Measurements from ENCODE around the gene PHETA1. TPM values are rescaled to one million over a fixed set of nuclear protein-coding genes. Genes with fewer than 3 reads are reported as not detected.
"Not testable (repeated sequence)": the region's sequence is repeated elsewhere in the genome, so short reads cannot be mapped to it uniquely, and the experiment has no call there.

PHETA1 gene
- total and polyA plus RNA-seq, 4 experiments from 2014 or later, result 0.24 to 6.4 (median 3.1) TPM

DNA sequence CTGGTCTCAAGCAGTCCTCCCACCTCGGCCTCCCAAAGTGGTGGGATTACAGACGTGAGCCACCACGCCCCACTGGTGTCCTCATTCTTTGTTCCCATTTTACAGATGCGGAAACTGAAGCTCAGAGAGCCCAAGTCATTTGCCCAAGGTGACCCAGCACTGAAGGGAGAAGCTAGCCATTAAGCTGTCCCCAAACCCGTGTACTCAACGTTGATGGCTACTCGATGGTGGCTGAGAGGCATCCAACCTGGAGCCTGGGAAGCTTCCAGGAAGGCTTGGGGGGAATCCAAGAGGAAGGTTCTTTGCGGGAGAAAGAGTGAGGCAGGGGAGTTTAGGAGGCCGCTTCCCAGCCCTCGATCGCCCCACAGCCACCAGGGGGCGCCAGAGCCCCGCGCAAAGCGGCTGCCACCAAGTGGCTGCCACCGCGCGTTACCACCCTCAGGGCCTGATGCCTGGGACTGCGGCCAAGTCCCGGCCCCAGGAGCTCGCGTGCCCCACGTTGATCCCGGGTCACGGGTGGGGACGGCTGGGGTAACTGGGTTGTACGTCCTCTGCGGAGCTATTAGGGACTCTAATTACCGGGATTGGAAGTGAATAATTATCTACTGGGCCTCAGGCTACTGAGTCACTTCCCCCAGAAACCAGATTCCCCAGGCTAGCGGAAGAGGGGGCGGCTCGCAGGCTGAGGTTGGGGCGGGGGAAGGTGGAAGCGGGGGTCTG, 28.0 kb upstream of the PHETA1 start:
- peaks cover 5 to 21% (median 10%) of the 10 kb centered on the region in 4 donors for H3K4me1 Mint-ChIP-seq

GRCh38 chr12:111396271-111396670, 27.4 kb upstream of the PHETA1 start:
- H3K36me3 Mint-ChIP-seq; H3K4me3 ChIP-seq (ENCODE audit: low read length in 2 of 2); H3K27me3 ChIP-seq (ENCODE audit: insufficient read depth, low read length); H3K36me3 ChIP-seq (ENCODE audit: insufficient read depth, low read length); H3K9me3 ChIP-seq (ENCODE audit: control insufficient read depth in 1 of 2, low read length in 2 of 2); DNase-seq; H3K9me3 Mint-ChIP-seq; H3K27ac Mint-ChIP-seq; H3K27me3 Mint-ChIP-seq; H3K4me1 ChIP-seq (ENCODE audit: insufficient read depth, low read length); H3K4me3 Mint-ChIP-seq; H3K27ac ChIP-seq (ENCODE audit: low read depth, low read length): not testable (repeated sequence)
- ChIA-PET CTCF (ENCODE audit: partially characterized antibody) (interaction anchor here (0.7 to 23.0 kb wide), 50 partner anchors 11 to 990 kb away, joined by 3 to 1282 read pairs (median 5); partner anchors contain the start of genes ACAD10, BRAP, PHETA1 and SH2B3), POLR2A (ENCODE audit: partially characterized antibody) (interaction anchor here (1.1 to 22.3 kb wide), 5 partner anchors 27 to 289 kb away, joined by 3 to 683 read pairs (median 4); partner anchors contain the start of genes ACAD10 and BRAP)
- H3K4me1 Mint-ChIP-seq, result peaks cover 5 to 21% (median 10%) of the 10 kb centered on the region in 4 donors
- intact Hi-C loops (cut with micrococcal nuclease), result loop anchor here (2.0 kb wide), 2 partner anchors 277 to 417 kb away; no protein-coding TSS in a partner anchor

More for the DNA sequence above, 28.0 kb upstream of the PHETA1 start:
- no peaks in the 10 kb centered on the region for H3K27me3 Mint-ChIP-seq
- H3K36me3 ChIP-seq (ENCODE audit: insufficient read depth, low read length), result no peaks in the 10 kb centered on the region
- no peaks in the 10 kb centered on the region for H3K27me3 ChIP-seq (ENCODE audit: insufficient read depth, low read length)
- H3K9me3 ChIP-seq (ENCODE audit: control insufficient read depth in 1 of 2, low read length in 2 of 2), result no peaks in the 10 kb centered on the region
- peaks cover 0 to 2% (median 0%) of the 10 kb centered on the region in 8 donors for H3K9me3 Mint-ChIP-seq
- no peak overlapping the region for H3K27ac ChIP-seq (ENCODE audit: low read depth, low read length)
- CTCF ChIA-PET (ENCODE audit: partially characterized antibody), result interaction anchor here (0.7 to 23.0 kb wide), 57 partner anchors 10 to 990 kb away, joined by 3 to 1282 read pairs (median 5); partner anchors contain the start of genes ACAD10, BRAP, PHETA1 and SH2B3
- intact Hi-C loops (cut with micrococcal nuclease), result loop anchor here (1.0 to 2.0 kb wide), 5 partner anchors 54 to 416 kb away; no protein-coding TSS in a partner anchor
- POLR2A ChIA-PET (ENCODE audit: partially characterized antibody), result interaction anchor here (0.9 to 22.3 kb wide), 6 partner anchors 11 to 289 kb away, joined by 3 to 683 read pairs (median 4); partner anchors contain the start of genes ACAD10 and BRAP
- H3K4me3 Mint-ChIP-seq, result peak overlapping the region in 7 of 8 donors; percentile 17 to 64 (median 49)
- H3K4me3 ChIP-seq (ENCODE audit: low read length in 2 of 2), result no peak overlapping the region
- no peaks in the 10 kb centered on the region for H3K4me1 ChIP-seq (ENCODE audit: insufficient read depth, low read length)
- peak overlapping the region in 6 of 7 donors; percentile 52 to 78 (median 69) for H3K27ac Mint-ChIP-seq
- H3K36me3 Mint-ChIP-seq, result no peaks in the 10 kb centered on the region
- DNase-seq, result peak; percentile 80 to 88 (median 83)

DNA sequence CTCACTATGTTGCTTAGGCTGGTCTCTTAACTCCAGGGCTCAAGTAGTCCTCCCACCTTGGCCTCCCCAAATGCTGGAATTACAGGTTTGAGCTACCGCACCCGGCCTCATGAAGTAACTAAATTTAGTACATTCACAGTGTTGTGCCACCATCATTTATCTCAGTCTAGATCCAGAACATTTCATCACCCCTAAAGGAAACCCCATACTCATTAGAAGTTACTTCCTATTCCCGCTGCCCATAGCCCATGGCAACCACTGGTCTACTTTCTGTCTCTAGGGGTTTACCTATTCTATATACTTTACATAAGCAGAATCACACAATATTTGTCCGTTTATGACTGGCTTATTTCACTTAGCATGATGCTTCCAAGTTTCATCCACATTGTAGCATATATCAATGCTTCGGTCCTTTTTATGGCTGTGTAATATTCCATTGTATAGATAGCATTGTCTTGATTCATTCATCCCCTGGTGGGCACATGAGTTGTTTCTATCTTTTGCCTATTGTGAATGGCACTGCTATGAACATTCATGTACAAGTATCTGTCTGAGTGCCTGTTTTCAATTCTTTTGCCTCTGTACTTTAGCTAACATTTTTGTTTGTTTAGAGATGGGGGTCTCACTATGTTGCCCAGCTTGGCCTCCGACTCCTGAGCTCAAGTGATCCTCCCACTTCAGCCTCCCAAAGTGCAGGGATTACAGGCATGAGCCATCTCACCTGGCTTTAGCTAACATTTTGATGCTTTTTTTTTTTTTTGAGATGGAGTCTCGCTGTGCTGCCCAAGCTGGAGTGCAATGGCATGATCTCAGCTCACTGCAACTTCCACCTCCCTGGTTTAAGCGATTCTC, 26.7 kb upstream of the PHETA1 start:
- POLR2A ChIA-PET (ENCODE audit: partially characterized antibody), result interaction anchor here (22.3 kb wide), 1 partner anchor 51 kb away, joined by 683 read pairs; no protein-coding TSS in a partner anchor
- Histone ChIP-seq H3K9me3 (ENCODE audit: control insufficient read depth in 1 of 2, low read length in 2 of 2) (no peaks in the 10 kb centered on the region), H3K27ac (ENCODE audit: low read depth, low read length) (no peak overlapping the region), H3K27me3 (ENCODE audit: insufficient read depth, low read length) (no peaks in the 10 kb centered on the region), H3K36me3 (ENCODE audit: insufficient read depth, low read length) (no peaks in the 10 kb centered on the region), H3K4me1 (ENCODE audit: insufficient read depth, low read length) (no peaks in the 10 kb centered on the region), H3K4me3 (ENCODE audit: low read length in 2 of 2) (no peak overlapping the region)
- no peak overlapping the region for H3K27ac Mint-ChIP-seq
- no peak overlapping the region for H3K4me3 Mint-ChIP-seq
- H3K9me3 Mint-ChIP-seq, result no peaks in the 10 kb centered on the region
- no peak for DNase-seq
- intact Hi-C loops (cut with micrococcal nuclease), result loop anchor here (2.0 kb wide), 2 partner anchors 277 to 417 kb away; no protein-coding TSS in a partner anchor
- peaks cover 5 to 21% (median 10%) of the 10 kb centered on the region in 4 donors for H3K4me1 Mint-ChIP-seq
- H3K36me3 Mint-ChIP-seq, result no peaks in the 10 kb centered on the region
- no peaks in the 10 kb centered on the region for H3K27me3 Mint-ChIP-seq
- CTCF ChIA-PET (ENCODE audit: partially characterized antibody), result interaction anchor here (0.8 to 23.0 kb wide), 30 partner anchors 10 to 419 kb away, joined by 3 to 1282 read pairs (median 10); partner anchors contain the start of genes PHETA1 and SH2B3

DNA sequence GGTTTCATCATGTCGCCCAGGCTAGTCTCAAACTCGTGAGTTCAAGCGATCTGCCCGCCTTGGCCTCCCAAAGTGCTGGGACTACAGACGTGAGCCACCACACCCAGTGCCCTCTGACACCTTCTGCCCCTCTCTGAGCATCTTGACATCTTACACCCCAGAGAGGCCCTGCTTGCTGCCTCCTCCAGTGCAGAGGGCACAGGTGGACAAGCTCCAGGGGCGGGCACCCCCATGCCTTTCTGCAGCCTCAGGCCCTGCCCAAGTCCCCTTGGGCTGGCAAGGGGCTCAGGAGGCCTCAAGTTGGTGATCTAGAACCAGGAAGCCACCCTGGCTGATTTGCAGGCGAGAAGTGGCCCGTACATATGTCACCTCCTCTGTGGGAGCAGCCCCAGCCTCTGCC, 25.6 kb upstream of the PHETA1 start:
- H3K27ac ChIP-seq (ENCODE audit: low read depth, low read length), result no peak overlapping the region
- intact Hi-C loops (cut with micrococcal nuclease), result no loop called here
- no peak overlapping the region for H3K4me3 ChIP-seq (ENCODE audit: low read length in 2 of 2)
- Mint-ChIP-seq H3K4me1 (peaks cover 4 to 12% (median 8%) of the 10 kb centered on the region in 4 donors), H3K27me3 (no peaks in the 10 kb centered on the region), H3K9me3 (no peaks in the 10 kb centered on the region), H3K27ac (no peak overlapping the region), H3K4me3 (no peak overlapping the region), H3K36me3 (no peaks in the 10 kb centered on the region)
- H3K4me1 ChIP-seq (ENCODE audit: insufficient read depth, low read length), result no peaks in the 10 kb centered on the region
- ChIA-PET CTCF (ENCODE audit: partially characterized antibody) (interaction anchor here (3.6 to 23.0 kb wide), 3 partner anchors 12 to 134 kb away, joined by 34 to 1282 read pairs (median 152); partner anchors contain the start of gene SH2B3), POLR2A (ENCODE audit: partially characterized antibody) (no interaction called here)
- H3K36me3 ChIP-seq (ENCODE audit: insufficient read depth, low read length), result no peaks in the 10 kb centered on the region
- no peaks in the 10 kb centered on the region for H3K9me3 ChIP-seq (ENCODE audit: control insufficient read depth in 1 of 2, low read length in 2 of 2)
- H3K27me3 ChIP-seq (ENCODE audit: insufficient read depth, low read length), result no peaks in the 10 kb centered on the region
- DNase-seq, result no peak

GRCh38 chr12:111393700-111394300, 24.9 kb upstream of the PHETA1 start:
- Histone ChIP-seq H3K4me1 (ENCODE audit: insufficient read depth, low read length) (no peaks in the 10 kb centered on the region), H3K4me3 (ENCODE audit: low read length in 2 of 2) (no peak overlapping the region), H3K9me3 (ENCODE audit: control insufficient read depth in 1 of 2, low read length in 2 of 2) (no peaks in the 10 kb centered on the region), H3K27me3 (ENCODE audit: insufficient read depth, low read length) (no peaks in the 10 kb centered on the region), H3K27ac (ENCODE audit: low read depth, low read length) (no peak overlapping the region), H3K36me3 (ENCODE audit: insufficient read depth, low read length) (no peaks in the 10 kb centered on the region)
- intact Hi-C loops (cut with micrococcal nuclease), result no loop called here
- H3K27me3 Mint-ChIP-seq, result no peaks in the 10 kb centered on the region
- no peak overlapping the region for H3K27ac Mint-ChIP-seq
- H3K9me3 Mint-ChIP-seq, result no peaks in the 10 kb centered on the region
- ChIA-PET CTCF (ENCODE audit: partially characterized antibody) (interaction anchor here (6.1 to 23.0 kb wide), 2 partner anchors 58 to 135 kb away, joined by 152 to 1282 read pairs; no protein-coding TSS in a partner anchor), POLR2A (ENCODE audit: partially characterized antibody) (no interaction called here)
- H3K4me3 Mint-ChIP-seq, result no peak overlapping the region
- DNase-seq, result no peak
- no peaks in the 10 kb centered on the region for H3K36me3 Mint-ChIP-seq
- peaks cover 3 to 9% (median 6%) of the 10 kb centered on the region in 4 donors for H3K4me1 Mint-ChIP-seq

DNA sequence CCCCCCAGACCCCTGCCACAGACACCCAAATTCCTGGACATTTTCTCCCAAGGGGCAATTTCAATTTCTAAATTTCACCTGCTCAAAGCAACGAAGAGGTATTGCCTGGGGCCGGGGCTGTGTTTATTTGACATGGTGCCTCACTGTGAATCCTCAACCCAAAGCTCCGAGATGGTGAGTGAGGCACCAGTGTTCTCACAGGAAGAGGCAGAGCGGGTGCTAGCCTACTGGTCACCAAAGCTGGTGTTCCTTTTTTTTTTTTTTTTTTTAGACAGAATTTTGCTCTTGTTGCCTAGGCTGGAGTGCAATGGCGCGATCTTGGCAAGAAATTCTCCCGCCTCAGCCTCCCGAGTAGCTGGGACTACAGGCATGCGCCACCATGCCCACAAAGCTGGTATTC, 22.0 kb upstream of the PHETA1 start:
- intact Hi-C loops (cut with micrococcal nuclease), result no loop called here
- no peaks in the 10 kb centered on the region for H3K36me3 ChIP-seq (ENCODE audit: insufficient read depth, low read length)
- no peaks in the 10 kb centered on the region for H3K9me3 ChIP-seq (ENCODE audit: control insufficient read depth in 1 of 2, low read length in 2 of 2)
- ChIA-PET POLR2A (ENCODE audit: partially characterized antibody) (no interaction called here), CTCF (ENCODE audit: partially characterized antibody) (interaction anchor here (1.3 to 1.6 kb wide), 2 partner anchors 8 to 59 kb away, joined by 3 to 4 read pairs; no protein-coding TSS in a partner anchor)
- Mint-ChIP-seq H3K27me3 (no peaks in the 10 kb centered on the region), H3K27ac (no peak overlapping the region), H3K4me3 (no peak overlapping the region), H3K9me3 (no peaks in the 10 kb centered on the region), H3K36me3 (no peaks in the 10 kb centered on the region), H3K4me1 (no peaks in the 10 kb centered on the region)
- no peaks in the 10 kb centered on the region for H3K4me1 ChIP-seq (ENCODE audit: insufficient read depth, low read length)
- DNase-seq, result no peak
- no peaks in the 10 kb centered on the region for H3K27me3 ChIP-seq (ENCODE audit: insufficient read depth, low read length)
- no peak overlapping the region for H3K27ac ChIP-seq (ENCODE audit: low read depth, low read length)
- H3K4me3 ChIP-seq (ENCODE audit: low read length in 2 of 2), result no peak overlapping the region
